Stimulated activated CD4-positive, alpha-beta T cell treated with anti-CD3 and anti-CD28 coated beads, Interleukin-1b, Interleukin-23, amount 100 ng/mL, for 1 hour (primary cell): Measurements from ENCODE around the gene EGFLAM.

Source experiments
- DNase-seq, 2 donors: peaks; one replicate each; pipeline ENCODE4 v3.0.0-alpha.2; 2020; ENCODE audit warnings: low read depth in 2 of 2

EGFLAM gene

GRCh38 chr5:38258319-38259061 lies at the start of gene EGFLAM:
EGFLAM (plus strand) TSS chr5:38258559; CDS start chr5:38258755, 196 bp downstream.
- no peak for DNase-seq

GRCh38 chr5:38208782-38209378 lies 49.5 kb upstream of the EGFLAM start:
- no peak for DNase-seq

GRCh38 chr5:38210676-38211353 lies 47.5 kb upstream of the EGFLAM start:
- DNase-seq: no peak

- no peak for DNase-seq
These were observed 47.0 kb upstream of the EGFLAM start for GRCh38 chr5:38211354-38211710.

GRCh38 chr5:38212307-38212706 lies 46.1 kb upstream of the EGFLAM start:
- DNase-seq: no peak

GRCh38 chr5:38226091-38226490 lies 32.3 kb upstream of the EGFLAM start:
- no peak for DNase-seq

- no peak for DNase-seq
These were observed 29.4 kb upstream of the EGFLAM start for GRCh38 chr5:38228914-38229313.

GRCh38 chr5:38234737-38235136 lies 23.6 kb upstream of the EGFLAM start:
- no peak for DNase-seq

- no peak for DNase-seq
These were observed 20.7 kb upstream of the EGFLAM start for GRCh38 chr5:38237681-38238080.

- no peak for DNase-seq
These were observed 18.1 kb upstream of the EGFLAM start for GRCh38 chr5:38240212-38240611.

GRCh38 chr5:38241655-38242054 lies 16.7 kb upstream of the EGFLAM start:
- no peak for DNase-seq

GRCh38 chr5:38245307-38245706 lies 13.1 kb upstream of the EGFLAM start:
- DNase-seq: no peak

- no peak for DNase-seq
These were observed 9.1 kb upstream of the EGFLAM start for GRCh38 chr5:38249301-38249700.

GRCh38 chr5:38249812-38250211 lies 8.5 kb upstream of the EGFLAM start:
- DNase-seq: no peak

- no peak for DNase-seq
These were observed 7.5 kb upstream of the EGFLAM start for GRCh38 chr5:38250763-38251448.

- DNase-seq: no peak
These were observed 4.6 kb upstream of the EGFLAM start for GRCh38 chr5:38253759-38254158.

GRCh38 chr5:38257308-38258041 lies 884 bp upstream of the EGFLAM start:
- DNase-seq: no peak

GRCh38 chr5:38258042-38258318 lies 379 bp upstream of the EGFLAM start:
- DNase-seq: no peak

- no peak for DNase-seq
These were observed 876 bp downstream of the EGFLAM start for GRCh38 chr5:38259062-38259808.

GRCh38 chr5:38259809-38260160 lies 1.4 kb downstream of the EGFLAM start:
- no peak for DNase-seq

GRCh38 chr5:38263983-38264382 lies 5.6 kb downstream of the EGFLAM start:
- DNase-seq: no peak
